Measurements from ENCODE around the gene SP1.
"Not testable (repeated sequence)": the region's sequence is repeated elsewhere in the genome, so short reads cannot be mapped to it uniquely, and the experiment has no call there.

SP1 gene

DNA sequence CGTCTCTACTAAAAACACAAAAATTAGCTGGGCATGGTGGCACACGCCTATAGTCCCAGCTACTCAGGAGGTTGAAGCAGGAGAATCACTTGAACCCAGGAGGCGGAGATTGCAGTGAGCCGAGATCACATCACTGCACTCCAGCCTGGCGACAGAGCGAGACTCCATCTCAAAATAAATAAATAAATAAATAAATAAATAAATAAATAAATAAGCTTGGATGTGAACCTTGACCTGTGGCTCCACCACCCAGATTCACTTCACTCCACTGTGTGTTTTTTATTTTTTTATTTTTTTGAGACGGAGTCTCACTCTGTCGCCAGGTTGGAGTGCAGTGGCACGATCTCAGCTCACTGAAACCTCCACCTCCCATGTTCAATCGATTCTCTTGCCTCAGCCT is 18.3 kb upstream of the SP1 start:
- not testable (repeated sequence) for DNase-seq

DNA sequence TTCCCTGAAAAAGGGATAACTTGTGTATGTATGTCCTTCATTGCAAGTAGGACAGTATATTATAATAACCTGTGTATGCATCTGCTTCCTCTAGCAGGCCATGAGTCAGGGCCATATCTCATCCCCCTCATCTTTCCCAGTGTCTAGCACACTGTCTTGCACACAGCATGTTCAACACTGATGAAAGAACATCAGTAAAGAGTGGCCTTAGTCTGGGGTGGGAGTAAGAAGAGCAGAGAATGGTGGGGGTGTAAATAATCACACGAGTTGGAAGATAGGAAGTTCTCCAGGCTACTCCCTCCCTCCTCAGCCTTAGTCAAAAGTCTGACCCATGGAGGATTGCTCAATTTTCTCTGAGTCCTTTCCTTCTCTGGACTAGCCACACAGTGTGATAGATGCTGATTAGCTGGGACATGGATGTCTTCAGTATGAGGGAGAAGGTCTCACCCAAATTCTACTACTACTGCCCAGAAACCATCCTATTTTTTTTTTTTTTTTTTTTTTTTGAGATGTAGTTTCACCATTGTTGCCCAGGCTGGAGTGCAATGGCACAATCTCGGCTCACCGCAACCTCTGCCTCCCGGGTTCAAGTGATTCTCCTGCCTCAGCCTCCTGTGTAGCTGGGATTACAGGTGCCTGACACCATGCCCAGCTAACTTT is 14.6 kb upstream of the SP1 start:
- DNase-seq = no peak

DNA sequence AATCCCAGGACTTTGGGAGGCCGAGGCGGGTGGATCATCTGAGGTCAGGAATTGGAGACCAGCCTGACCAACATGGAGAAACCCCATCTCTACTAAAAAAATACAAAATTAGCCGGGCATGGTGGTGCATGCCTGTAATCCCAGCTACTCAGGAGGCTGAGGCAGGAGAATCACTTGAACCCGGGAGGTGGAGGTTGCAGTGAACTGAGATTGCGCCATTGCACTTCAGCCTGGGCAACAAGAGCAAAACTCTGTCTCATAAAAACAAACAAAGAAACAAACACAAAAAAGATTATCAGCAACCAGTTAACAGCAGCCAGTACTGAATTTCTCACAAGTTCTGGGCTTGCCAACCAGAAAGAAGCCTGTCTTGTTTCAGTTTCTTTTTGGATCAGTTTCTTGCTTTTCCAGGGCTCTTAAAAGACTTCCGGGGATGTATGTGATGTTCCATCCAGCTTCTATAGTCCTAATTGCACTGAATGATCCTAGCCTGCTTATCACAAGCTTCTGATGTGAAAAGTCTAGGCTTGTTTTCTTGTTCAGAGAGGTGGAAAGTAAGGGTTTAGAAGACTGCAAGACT is 6.3 kb upstream of the SP1 start:
- DNase-seq = not testable (repeated sequence)

DNA sequence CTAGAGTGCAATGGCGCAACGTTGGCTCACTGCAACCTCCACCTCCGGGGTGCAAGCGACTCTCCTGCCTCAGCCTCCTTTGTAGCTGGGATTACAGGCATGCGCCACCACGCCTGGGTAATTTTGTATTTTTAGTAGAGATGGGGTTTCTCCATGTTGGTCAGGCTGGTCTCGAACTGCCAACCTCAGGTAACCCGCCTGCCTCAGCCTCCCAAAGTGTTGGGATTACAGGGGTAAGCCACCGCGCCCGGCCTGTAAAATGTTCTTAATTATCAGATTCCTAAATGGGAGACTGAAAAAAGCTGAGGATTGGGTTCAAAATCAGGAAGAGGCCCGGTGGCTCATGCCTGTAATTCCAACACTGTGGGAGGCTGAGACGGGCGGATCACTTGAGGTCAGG is 5.7 kb upstream of the SP1 start:
- not testable (repeated sequence) for DNase-seq

DNA sequence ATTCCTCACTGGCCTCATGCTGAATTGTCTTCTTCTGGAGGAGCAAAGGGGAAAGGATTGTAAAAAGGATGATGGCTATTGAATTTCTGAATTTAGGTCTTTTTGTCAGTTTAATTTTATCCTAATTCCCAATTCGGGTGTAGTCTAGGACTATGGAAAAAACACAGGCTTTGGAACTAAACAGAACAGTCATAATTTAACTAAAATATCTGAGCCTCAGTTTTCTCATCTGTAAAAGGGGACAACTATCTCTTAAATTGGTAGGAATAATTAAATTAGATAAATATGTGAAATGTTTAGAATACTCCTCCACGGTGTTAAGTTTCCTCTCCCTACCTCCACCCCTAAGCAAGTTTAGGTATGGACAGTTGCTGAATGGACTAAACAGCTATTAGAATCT is 3.2 kb upstream of the SP1 start:
- DNase-seq = no peak

DNA sequence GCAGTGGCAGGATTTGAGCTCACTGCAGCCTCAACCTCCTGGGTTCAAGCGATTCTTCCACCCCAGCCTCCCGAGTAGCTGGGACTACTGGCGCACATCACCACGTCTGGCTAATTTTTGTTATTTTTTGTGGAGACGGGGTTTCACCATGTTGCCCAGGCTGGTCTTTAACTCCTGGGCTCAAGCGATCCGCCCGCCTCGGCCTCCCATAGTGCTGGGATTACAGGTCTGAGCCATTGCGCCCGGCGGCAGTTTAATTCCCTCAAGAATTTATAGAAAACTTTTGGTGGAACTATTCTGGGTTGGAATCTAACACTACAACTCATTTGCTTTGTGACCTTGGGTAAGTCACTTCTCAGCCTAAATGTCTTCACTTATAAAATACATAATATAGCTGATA is 1.8 kb upstream of the SP1 start:
- no peak for DNase-seq

DNA sequence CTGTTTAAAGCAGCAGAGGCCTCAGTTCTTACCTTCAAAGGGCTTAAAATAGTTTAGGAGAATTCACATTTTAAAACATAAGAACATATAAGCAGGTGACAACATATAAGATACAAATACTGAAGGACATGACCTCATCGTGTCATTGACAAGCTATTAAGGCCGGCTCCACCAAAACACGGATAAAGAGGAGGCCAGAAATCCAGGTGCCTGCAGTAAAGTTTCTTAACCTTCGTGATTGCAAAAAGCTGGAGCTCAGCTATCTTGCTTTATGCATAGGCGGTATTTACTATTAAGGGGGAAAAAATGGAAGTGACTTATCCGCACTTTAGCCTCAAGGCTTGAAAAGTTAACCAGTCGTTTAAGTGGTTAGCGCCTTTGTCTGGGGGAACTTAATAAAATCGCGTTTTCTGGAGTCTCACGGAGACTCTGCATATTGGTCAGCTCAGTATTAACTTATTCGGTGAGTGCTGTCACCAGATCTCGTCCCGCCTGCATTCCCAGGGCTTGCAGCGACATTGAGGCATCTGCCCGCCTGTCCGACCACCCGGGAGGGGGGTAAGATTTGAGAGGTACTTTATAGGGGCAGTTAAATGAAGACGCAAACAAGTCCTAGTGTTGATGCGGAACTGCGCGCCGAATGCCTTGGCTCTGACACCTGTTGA is 1.1 kb upstream of the SP1 start:
- DNase-seq = no peak

DNA sequence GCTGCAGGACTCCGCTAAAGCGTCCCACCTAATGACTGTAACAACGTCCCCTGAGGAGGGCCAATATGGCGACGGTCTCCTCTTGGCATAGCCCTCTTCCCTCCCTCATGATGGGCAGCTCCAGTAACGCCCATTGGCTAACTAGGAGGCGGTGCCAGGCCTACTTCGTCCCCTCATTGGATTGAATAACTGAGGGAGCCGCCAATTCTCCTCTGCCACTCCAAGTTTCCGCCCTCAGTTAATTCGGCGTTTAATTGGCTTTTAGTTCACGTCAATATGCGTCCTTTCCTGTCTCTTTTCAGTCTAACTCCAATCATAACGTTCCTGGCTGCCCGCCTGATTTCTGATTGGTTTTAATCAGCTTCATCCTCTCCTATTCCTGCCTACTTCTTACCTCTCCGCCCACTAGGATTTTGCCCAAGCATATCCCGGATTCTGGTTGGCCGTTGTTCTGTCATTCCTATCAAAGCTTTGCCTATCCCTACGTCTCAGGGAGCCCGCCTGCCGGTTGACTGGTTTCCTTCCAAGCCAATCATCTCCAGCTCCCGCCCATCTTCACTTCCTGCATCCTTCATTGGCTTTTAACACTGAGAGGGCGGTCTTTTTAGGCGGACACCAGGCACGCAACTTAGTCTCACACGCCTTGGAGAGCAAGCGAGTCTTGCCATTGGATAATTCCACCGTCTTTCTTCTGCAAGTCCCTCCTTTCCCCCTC is 430 bp upstream of the SP1 start:
- peak; percentile 100 for DNase-seq

DNA sequence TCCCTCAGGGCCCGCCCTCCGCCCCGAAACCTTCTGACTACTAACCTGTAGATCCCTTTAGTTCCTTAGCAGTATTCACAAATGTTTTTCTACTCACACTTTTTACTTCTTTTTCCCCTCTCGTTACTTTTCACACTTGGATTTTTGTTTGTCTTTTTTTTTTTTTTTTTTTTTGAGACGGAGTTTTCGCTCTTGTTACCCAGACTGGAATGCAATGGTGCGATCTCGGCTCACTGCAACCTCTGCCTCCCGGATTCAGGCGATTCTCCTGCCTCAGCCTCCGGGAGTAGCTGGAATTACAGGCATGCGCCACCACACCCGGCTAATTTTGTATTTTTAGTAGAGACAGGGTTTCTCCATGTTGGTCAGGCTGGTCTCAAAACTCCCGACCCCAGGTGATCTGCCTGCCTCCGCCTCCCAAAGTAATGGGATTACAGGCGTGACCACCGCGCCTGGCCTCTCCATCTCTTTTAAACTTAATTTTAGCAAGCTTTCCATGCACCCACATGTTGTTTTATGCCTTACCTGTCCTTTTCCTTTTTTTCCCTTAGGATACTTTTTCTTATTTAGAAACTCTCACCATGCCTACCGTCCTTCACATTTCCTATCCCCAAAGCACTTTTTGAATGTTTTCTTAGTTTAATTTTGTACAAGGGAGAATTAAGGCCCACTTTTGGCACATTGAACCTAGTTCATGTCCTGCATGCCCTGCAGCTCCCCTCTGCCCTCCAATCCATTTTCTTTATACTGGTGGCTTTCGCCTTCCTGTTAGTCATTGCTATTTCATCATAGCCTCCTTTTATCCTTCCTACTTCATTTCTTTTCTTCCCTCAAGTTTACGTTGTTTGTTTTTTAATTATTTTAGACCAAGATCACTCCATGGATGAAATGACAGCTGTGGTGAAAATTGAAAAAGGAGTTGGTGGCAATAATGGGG is 1.1 kb downstream of the SP1 start:
- DNase-seq = no peak

DNA sequence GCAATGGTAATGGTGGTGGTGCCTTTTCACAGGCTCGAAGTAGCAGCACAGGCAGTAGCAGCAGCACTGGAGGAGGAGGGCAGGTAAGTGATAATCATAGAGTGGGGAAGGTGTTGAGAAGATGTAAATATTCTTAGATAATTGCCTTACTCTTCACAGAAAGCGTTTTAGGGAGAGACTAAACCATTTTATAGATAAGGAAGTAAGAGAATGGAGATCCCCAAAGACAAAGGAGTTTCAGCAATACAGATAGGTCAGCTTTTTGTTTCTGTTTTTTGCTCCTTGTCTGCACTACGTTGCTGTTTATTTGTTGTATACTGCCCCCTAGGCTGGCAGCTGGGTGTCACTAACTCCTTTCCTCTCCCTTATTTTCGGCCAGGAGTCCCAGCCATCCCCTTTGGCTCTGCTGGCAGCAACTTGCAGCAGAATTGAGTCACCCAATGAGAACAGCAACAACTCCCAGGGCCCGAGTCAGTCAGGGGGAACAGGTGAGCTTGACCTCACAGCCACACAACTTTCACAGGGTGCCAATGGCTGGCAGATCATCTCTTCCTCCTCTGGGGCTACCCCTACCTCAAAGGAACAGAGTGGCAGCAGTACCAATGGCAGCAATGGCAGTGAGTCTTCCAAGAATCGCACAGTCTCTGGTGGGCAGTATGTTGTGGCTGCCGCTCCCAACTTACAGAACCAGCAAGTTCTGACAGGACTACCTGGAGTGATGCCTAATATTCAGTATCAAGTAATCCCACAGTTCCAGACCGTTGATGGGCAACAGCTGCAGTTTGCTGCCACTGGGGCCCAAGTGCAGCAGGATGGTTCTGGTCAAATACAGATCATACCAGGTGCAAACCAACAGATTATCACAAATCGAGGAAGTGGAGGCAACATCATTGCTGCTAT is 2.0 kb downstream of the SP1 start:
- DNase-seq = no peak

DNA sequence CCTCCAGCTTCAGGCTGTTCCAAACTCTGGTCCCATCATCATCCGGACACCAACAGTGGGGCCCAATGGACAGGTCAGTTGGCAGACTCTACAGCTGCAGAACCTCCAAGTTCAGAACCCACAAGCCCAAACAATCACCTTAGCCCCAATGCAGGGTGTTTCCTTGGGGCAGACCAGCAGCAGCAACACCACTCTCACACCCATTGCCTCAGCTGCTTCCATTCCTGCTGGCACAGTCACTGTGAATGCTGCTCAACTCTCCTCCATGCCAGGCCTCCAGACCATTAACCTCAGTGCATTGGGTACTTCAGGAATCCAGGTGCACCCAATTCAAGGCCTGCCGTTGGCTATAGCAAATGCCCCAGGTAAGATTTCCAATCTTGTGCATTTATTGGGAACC is 3.3 kb downstream of the SP1 start:
- DNase-seq = no peak

DNA sequence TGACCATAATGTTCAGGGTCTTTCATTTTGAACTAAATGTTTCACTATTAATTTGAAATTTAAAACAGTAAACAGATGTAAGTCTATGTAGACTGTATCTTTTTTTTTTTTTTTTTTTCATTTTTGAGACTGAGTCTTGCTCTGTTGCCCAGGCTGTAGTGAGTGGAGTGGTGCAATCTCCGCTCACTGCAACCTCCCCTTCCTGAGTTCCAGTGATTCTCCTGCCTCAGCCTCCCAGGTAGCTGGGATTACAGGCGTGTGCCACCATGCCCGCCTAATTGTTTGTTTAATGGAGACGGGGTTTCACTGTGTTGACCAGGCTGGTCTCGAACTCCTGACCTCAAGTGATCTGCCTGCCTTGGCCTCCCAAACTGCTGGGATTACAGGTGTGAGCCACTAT is 6.4 kb downstream of the SP1 start:
- not testable (repeated sequence) for DNase-seq

DNA sequence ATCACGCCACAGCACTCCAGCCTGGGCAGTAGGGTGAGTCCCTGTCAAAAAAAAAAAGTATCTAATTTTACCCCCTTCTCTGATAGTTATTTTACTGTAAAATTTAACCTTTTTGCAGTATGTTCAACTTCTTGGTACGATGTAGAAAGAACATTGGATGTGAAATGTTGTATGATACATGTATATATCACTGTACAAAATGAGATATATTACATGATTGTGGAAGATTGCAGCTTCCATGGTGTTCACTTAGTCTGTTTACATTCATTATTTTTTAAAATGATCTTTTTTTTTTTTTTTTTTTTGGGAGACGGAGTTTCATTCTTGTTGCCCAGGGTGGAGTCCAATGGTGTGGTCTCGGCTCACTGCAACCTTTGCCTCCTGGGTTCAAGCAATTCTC is 9.0 kb downstream of the SP1 start:
- DNase-seq = no peak

DNA sequence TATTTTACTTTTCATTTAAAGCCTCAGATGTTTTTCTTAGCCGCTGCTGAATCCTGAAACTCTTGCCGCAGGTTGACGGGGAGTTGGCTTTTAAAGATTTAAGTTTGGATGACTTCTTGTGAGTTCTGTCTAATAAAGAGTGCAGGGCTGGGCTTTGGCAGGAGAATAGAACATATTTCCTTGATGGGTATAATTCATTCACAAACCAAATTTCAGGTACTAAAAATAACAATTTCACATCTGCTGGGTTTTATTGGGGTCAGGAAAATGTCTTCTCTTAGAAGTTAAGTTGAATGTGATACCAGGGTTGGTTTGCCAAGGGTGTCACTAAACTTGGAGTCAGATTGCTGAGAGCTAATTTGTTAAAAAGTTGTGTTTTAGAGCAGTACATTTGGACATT is 9.7 kb downstream of the SP1 start:
- no peak for DNase-seq

DNA sequence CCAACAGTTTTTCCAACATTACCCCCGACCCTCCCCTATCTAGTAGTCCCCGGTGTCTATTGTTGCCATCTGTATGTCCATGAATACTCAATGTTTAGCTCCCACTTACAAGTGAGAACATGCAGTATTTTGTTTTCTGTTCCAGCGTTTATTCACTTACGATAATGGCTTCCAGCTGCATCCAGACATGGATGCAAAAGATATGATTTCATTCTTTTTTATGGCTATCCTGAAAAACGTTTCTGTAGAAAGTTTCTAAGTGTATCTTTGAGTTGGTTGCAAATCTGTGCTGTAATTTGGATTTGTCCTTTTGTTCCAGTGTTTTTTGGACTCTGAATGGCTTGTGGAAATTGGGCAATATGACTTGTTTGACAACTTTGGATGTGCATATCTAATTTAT is 11.7 kb downstream of the SP1 start:
- DNase-seq = no peak

DNA sequence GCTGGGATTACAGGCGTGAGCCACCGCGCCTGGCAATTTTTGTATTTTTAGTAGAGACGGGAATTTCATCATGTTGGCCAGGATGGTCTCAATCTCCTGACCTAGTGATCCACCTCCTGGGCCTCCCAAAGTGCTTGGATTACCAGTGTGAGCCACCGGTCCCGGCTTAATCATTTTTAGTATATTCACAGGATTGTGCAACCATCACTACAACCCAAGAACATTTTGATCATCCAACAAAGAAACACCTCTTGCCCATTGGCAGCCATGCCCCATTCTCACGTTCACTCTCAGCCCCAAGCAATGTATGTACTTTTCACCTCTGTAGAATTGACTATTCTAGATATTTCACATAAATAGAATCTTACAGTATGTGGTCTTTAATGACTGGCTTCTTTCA is 19.9 kb downstream of the SP1 start:
- DNase-seq = no peak

DNA sequence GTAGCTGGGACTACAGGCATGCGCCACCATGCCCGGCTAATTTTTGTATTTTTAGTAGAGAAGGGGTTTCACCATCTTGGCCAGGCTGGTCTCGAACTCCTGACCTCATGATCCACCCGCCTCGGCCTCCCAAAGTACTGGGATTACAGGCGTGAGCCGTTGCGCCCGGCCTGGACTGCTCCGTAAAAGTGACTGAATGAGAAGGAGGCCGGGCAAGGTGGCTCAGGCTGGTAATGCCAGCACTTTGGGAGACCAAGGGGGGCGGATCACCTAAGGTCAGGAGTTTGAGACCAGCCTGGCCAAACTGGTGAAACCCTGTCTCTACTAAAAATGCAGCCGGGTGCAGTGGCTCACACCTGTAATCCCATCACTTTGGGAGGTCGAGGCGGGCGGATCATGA is 22.4 kb downstream of the SP1 start:
- not testable (repeated sequence) for DNase-seq

DNA sequence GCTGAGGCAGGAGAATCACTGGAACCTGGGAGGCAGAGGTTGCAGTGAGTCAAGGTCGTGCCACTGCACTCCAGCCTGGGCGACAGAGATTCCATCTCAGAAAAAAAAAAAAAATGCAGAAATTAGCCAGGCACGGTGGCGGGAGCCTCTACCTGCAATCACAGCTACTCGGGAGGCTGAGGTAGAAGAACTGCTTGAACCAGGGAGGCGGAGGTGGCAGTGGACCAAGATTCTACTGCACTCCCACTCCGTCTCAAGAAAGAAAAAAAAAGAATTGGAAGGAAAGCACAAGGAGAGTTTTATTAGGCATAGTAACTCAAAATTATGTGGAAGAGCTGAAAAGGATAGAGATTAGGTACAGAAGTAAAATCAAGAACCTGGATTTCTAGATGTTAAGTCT is 22.9 kb downstream of the SP1 start:
- DNase-seq = no peak

DNA sequence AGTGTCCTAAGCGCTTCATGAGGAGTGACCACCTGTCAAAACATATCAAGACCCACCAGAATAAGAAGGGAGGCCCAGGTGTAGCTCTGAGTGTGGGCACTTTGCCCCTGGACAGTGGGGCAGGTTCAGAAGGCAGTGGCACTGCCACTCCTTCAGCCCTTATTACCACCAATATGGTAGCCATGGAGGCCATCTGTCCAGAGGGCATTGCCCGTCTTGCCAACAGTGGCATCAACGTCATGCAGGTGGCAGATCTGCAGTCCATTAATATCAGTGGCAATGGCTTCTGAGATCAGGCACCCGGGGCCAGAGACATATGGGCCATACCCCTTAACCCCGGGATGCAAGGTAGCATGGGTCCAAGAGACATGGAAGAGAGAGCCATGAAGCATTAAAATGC is 31.0 kb downstream of the SP1 start:
- no peak for DNase-seq

DNA sequence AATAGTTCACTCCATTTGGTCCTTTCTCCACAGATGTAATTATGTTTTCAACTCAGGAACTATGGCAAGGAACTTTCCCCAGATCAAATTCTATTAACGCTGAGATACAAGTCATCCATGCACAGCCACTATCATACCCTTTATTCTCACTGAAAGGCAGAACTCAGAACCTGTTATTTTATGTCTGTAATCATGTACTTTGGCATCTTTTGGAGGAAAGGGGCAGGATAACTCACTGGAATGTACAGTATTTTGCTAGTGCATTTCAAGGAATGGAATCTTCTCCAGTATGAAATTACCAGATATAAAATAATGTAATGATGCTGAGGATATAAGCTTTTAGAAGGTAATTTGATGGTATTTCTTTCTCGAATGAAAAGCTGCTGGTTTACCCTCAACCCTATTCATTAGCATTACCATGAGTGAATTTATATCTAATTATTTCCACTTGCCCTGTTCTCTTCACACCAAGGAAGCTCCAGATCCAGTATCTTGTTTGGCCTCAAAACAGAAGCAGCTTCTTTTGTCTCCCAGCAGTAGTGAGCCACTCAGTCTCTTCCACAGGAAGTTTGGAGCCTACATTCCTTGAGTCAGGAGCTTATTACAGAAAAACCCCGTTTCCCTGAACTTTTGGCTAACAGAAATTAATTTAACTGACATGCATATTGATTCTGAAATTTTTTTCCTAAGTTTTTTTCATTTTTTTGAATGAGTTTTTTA is 33.7 kb downstream of the SP1 start:
- no peak for DNase-seq

DNA sequence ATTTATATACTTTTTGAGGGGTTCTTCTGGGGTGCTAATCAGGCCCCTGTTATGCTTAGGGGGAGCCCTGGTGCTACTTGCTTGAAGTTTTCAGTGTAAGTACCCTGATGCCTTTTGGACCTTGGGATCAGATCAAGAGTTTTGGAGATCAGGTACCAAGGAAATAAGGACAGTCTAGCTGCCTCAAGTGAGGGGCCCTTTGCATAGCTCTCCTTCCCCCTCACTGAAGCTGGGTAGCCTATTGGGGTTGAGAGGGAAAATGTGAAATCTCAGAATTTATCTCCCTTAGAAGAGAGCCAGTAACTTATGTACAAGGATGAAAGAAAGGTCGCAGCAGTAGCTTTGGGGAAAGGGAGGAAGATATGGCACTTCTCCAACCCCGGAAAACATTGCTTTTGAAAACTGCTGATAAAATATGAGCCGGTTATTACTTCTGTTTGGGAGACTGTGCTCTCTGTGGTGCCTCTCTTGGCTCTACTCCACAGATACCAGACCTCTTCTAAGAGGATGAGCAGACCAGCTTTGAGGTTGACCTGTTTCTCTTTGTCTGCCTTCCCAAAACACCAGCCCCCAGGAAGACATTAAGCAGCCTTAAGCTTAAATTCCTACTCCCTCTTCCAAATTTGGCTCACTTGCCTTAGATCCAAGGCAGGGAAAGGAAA is 34.9 kb downstream of the SP1 start:
- DNase-seq = no peak
